SK-N-SH treated with all-trans-retinoic acid at 6 μM for 48 hours (cell line): ENCODE results near the gene UTRN.
A peak's percentile ranks its signal among the peaks of the same experiment; 100 is the strongest.

ENCODE experiments used
- ATAC-seq: fragments of 200-7000 bp; cut with Tn5 transposase; 3 replicates; pipeline ENCODE4 v1.9.1; 2020; ENCODE audit warnings: mild to moderate bottlenecking, moderate library complexity
- BACH2 ChIP-seq: fragments of 250-450 bp; sonication (Bioruptor Pico); IDR thresholded peaks from 2 replicates; pipeline ENCODE4 v1.9.0; 2021; ENCODE audit warnings: mild to moderate bottlenecking, borderline replicate concordance
- CSDC2 ChIP-seq: fragments of 250-450 bp; sonication (Bioruptor Pico); IDR thresholded peaks from 2 replicates; pipeline ENCODE4 v1.5.0; 2020; ENCODE audit warnings: mild to moderate bottlenecking, moderate library complexity
- ESRRG ChIP-seq: fragments of 250-450 bp; sonication (Bioruptor Pico); IDR thresholded peaks from 2 replicates; pipeline ENCODE4 v1.6.1; 2021; ENCODE audit warnings: mild to moderate bottlenecking
- GLIS3 ChIP-seq: fragments of 250-450 bp; sonication (Bioruptor Pico); IDR thresholded peaks from 2 replicates; pipeline ENCODE4 v1.5.0; 2020; ENCODE audit warnings: mild to moderate bottlenecking, moderate library complexity
- ISL1 ChIP-seq: fragments of 250-450 bp; sonication (Bioruptor Pico); IDR thresholded peaks from 2 replicates; pipeline ENCODE4 v2.1.2; 2022; ENCODE audit warnings: mild to moderate bottlenecking, moderate library complexity
- OSR1 ChIP-seq: fragments of 250-450 bp; sonication (Bioruptor Pico); IDR thresholded peaks from 2 replicates; pipeline ENCODE4 v1.8.0; 2022; ENCODE audit warnings: moderate library complexity, mild to moderate bottlenecking, inconsistent platforms
- PPARA ChIP-seq: fragments of 250-450 bp; sonication (Bioruptor Pico); IDR thresholded peaks from 2 replicates; pipeline ENCODE4 v1.5.0; 2020; ENCODE audit warnings: mild to moderate bottlenecking, borderline replicate concordance
- RARB ChIP-seq: fragments of 250-450 bp; sonication (Bioruptor Pico); IDR thresholded peaks from 2 replicates; pipeline ENCODE4 v1.8.0; 2021; ENCODE audit warnings: mild to moderate bottlenecking, moderate library complexity
- SNAI2 ChIP-seq: fragments of 250-450 bp; sonication (Bioruptor Pico); IDR thresholded peaks from 2 replicates; pipeline ENCODE4 v1.5.0; 2020; ENCODE audit warnings: mild to moderate bottlenecking, moderate library complexity
- TCF4 ChIP-seq: fragments of 250-450 bp; sonication (Bioruptor Pico); IDR thresholded peaks from 2 replicates; pipeline ENCODE4 v1.8.0; 2021; ENCODE audit warnings: mild to moderate bottlenecking, moderate library complexity, borderline replicate concordance
- TOX ChIP-seq: fragments of 250-450 bp; sonication (Bioruptor Pico); IDR thresholded peaks from 2 replicates; pipeline ENCODE4 v1.8.0; 2021; ENCODE audit warnings: mild to moderate bottlenecking, moderate library complexity, borderline replicate concordance
- ZC3H10 ChIP-seq: fragments of 250-450 bp; sonication (Bioruptor Pico); IDR thresholded peaks from 2 replicates; pipeline ENCODE4 v1.5.1; 2021; ENCODE audit warnings: mild to moderate bottlenecking, moderate library complexity
- ZFP3 ChIP-seq: fragments of 250-450 bp; sonication (Bioruptor Pico); IDR thresholded peaks from 2 replicates; pipeline ENCODE4 v1.5.0; 2020; ENCODE audit warnings: mild to moderate bottlenecking, moderate library complexity
- ZFP30 ChIP-seq: fragments of 450-650 bp; formaldehyde crosslinking; IDR thresholded peaks from 2 replicates; pipeline ENCODE4 v1.5.0; 2022; ENCODE audit warnings: mild to moderate bottlenecking, moderate library complexity
- ZNF565 ChIP-seq: fragments of 450-650 bp; formaldehyde crosslinking; conservative IDR thresholded peaks from 2 replicates; pipeline ENCODE4 v1.5.0; 2020; ENCODE audit warnings: low read depth, mild to moderate bottlenecking, moderate library complexity
- ZNF8 ChIP-seq: fragments of 450-650 bp; formaldehyde crosslinking; IDR thresholded peaks from 2 replicates; pipeline ENCODE4 v1.5.0; 2020; ENCODE audit warnings: mild to moderate bottlenecking, moderate library complexity
- TF ChIP-seq, protein P1 (sequence below): fragments of 250-450 bp; sonication (Bioruptor Pico); IDR thresholded peaks from 2 replicates; pipeline ENCODE4 v1.5.1; 2021; ENCODE audit warnings: mild to moderate bottlenecking, moderate library complexity
- TF ChIP-seq, protein P2 (sequence below): fragments of 250-450 bp; sonication (Bioruptor Pico); IDR thresholded peaks from 2 replicates; pipeline ENCODE4 v1.8.0; 2021; ENCODE audit warnings: low read depth, mild to moderate bottlenecking, moderate library complexity, borderline replicate concordance
- TF ChIP-seq, protein P3 (sequence below): fragments of 250-450 bp; sonication (Bioruptor Pico); IDR thresholded peaks from 2 replicates; pipeline ENCODE4 v1.5.0; 2020; ENCODE audit warnings: mild to moderate bottlenecking, moderate library complexity

Gene UTRN

DNA sequence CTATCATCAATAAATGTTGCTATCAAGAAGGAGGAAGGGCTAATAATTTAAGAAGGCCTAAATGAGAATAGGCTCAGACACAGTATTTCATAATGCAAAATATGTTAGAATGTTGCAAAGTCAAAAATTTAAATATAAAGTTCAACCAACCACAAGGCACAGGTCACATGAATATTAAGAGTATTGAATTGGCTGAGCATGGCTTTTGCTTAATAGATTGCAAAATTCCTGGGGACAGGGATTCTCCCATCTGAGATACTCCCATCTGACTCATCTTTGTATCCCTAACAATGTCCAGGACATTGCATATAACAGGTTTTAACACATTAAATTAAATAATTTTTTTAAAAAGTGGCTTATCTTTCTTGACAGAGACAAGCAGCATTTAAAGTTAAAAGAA, 32.9 kb upstream of the UTRN start (continued):
- TF ChIP-seq, protein P1, sequence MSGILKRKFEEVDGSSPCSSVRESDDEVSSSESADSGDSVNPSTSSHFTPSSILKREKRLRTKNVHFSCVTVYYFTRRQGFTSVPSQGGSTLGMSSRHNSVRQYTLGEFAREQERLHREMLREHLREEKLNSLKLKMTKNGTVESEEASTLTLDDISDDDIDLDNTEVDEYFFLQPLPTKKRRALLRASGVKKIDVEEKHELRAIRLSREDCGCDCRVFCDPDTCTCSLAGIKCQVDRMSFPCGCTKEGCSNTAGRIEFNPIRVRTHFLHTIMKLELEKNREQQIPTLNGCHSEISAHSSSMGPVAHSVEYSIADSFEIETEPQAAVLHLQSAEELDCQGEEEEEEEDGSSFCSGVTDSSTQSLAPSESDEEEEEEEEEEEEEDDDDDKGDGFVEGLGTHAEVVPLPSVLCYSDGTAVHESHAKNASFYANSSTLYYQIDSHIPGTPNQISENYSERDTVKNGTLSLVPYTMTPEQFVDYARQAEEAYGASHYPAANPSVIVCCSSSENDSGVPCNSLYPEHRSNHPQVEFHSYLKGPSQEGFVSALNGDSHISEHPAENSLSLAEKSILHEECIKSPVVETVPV (CRISPR knock-in tag): no peak
- TF ChIP-seq RARB (no peak), ZC3H10 (no peak), PPARA (CRISPR knock-in tag) (no peak), TCF4 (CRISPR knock-in tag) (no peak)

DNA sequence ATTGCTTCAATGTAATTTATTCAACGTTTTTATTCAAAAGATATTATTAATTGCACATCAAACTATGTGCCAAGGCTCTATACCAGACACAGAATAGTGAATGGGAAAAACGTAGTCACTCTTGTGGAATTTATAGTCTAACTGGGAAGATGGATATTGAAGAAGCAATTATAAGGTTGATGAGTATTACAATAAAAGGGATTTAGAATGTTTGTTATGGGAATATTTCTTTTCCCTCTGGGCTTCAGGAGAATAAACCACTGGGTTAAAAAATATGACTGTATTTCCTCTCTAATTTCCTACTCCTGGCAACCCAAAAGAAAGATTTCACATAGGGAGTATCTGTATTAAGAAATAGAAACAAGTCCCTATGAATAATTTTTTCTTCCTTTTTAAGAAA, 25.1 kb upstream of the UTRN start:
- no peak for TF ChIP-seq ZNF565 (CRISPR knock-in tag)
- TF ChIP-seq OSR1 (CRISPR knock-in tag): no peak
- no peak for TF ChIP-seq ZNF8 (CRISPR knock-in tag)
- TF ChIP-seq ZC3H10: no peak
- no peak for TF ChIP-seq SNAI2 (CRISPR knock-in tag)
- no peak for TF ChIP-seq ESRRG (CRISPR knock-in tag)
- no peak for ATAC-seq

DNA sequence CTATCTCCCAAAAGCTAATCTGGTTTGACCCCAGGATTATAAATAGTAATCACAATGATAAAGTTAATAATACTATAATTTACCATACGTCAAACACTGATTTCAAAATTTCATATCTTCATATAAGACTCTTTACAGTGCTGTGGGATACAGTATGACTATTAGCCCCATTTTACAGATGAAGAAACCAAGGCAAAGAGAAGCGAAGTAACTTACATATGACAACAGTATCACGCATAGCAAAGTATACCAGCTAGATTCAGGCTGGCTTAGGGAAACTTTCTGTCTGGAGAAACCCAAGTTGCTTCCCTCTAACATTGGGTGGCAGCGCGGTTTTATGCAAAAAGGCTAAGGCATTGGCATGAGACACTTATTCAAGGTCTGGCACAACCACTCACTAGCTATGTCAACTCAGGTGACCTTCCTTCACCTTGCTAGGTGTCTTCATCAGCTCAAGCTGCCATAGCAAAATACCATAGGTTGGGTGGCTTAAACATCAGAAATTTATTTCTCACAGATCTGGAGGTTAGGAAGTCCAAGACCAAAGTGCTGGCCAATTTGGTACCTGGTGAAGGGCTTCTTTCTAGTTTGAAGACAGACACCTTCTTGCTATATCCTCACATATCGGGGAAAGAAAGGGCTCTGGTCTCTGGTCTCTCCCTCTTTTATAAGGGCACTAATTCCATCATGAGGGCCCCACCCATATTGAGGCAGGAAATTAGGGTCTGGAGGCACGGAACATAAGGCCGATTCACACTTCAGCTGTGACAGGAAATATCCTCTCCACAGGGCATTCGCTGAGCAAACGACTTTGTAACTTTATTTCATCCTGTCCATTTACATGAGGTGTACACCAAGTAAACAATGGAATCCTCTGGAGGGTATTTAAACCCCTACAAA, 22.4 kb upstream of the UTRN start:
- TF ChIP-seq CSDC2 (CRISPR knock-in tag) (no peak), ZFP30 (no peak), ZNF8 (CRISPR knock-in tag) (no peak), ZFP3 (CRISPR knock-in tag) (no peak), BACH2 (CRISPR knock-in tag) (no peak)
- TF ChIP-seq, protein P2, sequence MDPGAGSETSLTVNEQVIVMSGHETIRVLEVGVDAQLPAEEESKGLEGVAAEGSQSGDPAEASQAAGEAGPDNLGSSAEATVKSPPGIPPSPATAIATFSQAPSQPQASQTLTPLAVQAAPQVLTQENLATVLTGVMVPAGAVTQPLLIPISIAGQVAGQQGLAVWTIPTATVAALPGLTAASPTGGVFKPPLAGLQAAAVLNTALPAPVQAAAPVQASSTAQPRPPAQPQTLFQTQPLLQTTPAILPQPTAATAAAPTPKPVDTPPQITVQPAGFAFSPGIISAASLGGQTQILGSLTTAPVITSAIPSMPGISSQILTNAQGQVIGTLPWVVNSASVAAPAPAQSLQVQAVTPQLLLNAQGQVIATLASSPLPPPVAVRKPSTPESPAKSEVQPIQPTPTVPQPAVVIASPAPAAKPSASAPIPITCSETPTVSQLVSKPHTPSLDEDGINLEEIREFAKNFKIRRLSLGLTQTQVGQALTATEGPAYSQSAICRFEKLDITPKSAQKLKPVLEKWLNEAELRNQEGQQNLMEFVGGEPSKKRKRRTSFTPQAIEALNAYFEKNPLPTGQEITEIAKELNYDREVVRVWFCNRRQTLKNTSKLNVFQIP: no peak
- TF ChIP-seq, all 23 proteins: peak for 0
- no peak for ATAC-seq

DNA sequence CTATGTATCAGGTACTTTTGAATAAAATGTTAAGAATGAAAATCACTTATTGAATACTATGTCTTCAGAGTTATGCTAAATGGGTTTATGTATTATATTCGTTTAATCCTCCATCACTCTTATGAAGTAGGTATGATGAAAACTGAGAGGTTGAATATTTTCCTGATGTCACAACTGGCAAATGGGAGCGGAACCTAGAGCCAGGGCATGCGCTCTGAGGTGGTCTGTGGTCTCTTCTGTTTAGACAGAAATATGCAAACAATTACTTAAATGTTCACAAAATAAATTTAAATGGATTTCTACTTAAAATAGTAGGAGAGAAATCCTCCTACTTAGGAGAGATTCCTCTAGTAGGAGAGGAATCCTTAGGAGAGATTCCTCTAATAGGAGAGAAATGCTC, 21.3 kb upstream of the UTRN start:
- TF ChIP-seq ESRRG (CRISPR knock-in tag): no peak
- TF ChIP-seq, protein P1 (CRISPR knock-in tag): no peak
- TF ChIP-seq ZNF565 (CRISPR knock-in tag): no peak
- TF ChIP-seq CSDC2 (CRISPR knock-in tag): no peak
- TF ChIP-seq OSR1 (CRISPR knock-in tag): no peak
- no peak for TF ChIP-seq GLIS3 (CRISPR knock-in tag)
- no peak for TF ChIP-seq BACH2 (CRISPR knock-in tag)
- no peak for TF ChIP-seq TOX (CRISPR knock-in tag)
- TF ChIP-seq TCF4 (CRISPR knock-in tag): no peak

DNA sequence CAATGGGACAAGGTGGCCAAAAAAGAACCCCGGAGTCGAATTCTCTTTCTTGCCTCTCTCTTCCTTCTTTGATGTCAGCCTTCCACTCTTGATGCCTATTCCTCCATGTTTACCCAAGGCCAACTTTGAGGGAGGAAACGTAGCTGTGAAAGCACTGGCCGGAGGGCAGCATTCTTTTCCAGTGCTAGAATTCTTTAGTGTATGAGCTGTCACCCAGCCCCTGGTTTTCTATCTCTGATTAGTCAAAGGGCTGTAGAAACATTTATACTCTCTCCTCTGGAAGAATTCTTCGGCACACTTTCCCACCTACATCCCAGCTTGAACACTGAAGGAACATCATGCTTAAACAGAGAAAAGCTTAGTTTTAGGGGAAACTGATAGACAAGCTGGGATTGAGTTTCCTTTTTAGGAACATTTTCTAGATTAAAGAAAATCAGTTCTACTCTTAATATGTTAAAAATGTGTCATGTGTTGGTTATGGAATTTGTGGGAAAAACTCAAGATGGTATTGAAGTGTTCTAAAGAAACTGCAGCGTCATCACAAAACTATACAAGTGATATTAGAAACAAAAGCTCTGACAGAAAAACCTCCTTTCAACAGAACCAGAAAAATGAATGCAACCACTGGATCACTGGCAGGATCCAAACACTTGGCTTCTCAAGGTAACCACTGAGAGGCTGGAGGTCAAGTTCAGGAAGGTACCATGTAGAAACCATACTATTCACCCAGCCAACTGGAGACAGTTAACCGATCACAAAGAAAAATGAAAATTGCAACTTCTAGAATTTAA, 20.7 kb upstream of the UTRN start:
- peak; percentile 95 for ATAC-seq
- TF ChIP-seq ZC3H10: no peak
- no peak for TF ChIP-seq GLIS3 (CRISPR knock-in tag)
- TF ChIP-seq BACH2 (CRISPR knock-in tag): no peak
- TF ChIP-seq, protein P3, sequence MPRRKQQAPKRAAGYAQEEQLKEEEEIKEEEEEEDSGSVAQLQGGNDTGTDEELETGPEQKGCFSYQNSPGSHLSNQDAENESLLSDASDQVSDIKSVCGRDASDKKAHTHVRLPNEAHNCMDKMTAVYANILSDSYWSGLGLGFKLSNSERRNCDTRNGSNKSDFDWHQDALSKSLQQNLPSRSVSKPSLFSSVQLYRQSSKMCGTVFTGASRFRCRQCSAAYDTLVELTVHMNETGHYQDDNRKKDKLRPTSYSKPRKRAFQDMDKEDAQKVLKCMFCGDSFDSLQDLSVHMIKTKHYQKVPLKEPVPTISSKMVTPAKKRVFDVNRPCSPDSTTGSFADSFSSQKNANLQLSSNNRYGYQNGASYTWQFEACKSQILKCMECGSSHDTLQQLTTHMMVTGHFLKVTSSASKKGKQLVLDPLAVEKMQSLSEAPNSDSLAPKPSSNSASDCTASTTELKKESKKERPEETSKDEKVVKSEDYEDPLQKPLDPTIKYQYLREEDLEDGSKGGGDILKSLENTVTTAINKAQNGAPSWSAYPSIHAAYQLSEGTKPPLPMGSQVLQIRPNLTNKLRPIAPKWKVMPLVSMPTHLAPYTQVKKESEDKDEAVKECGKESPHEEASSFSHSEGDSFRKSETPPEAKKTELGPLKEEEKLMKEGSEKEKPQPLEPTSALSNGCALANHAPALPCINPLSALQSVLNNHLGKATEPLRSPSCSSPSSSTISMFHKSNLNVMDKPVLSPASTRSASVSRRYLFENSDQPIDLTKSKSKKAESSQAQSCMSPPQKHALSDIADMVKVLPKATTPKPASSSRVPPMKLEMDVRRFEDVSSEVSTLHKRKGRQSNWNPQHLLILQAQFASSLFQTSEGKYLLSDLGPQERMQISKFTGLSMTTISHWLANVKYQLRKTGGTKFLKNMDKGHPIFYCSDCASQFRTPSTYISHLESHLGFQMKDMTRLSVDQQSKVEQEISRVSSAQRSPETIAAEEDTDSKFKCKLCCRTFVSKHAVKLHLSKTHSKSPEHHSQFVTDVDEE (CRISPR knock-in tag): no peak
- TF ChIP-seq PPARA (CRISPR knock-in tag): no peak
- TF ChIP-seq OSR1 (CRISPR knock-in tag): no peak
- no peak for TF ChIP-seq TCF4 (CRISPR knock-in tag)
- TF ChIP-seq SNAI2 (CRISPR knock-in tag): no peak
- TF ChIP-seq RARB: no peak
- TF ChIP-seq ISL1: no peak
- TF ChIP-seq ZNF8 (CRISPR knock-in tag): no peak
- TF ChIP-seq ESRRG (CRISPR knock-in tag): no peak
- TF ChIP-seq, protein P1 (CRISPR knock-in tag): no peak

More for the DNA sequence above, 21.3 kb upstream of the UTRN start:
- peak; percentile 18; the same call in 2 of the 3 replicates for ATAC-seq
